ENCODE data around the gene ZFAND5. TPM values are rescaled to one million over a fixed set of nuclear protein-coding genes. Genes with fewer than 3 reads are reported as not detected.

ZFAND5 gene
- total RNA-seq, 2 experiments from 2014 or later = 95.2 to 96.0 TPM

DNA sequence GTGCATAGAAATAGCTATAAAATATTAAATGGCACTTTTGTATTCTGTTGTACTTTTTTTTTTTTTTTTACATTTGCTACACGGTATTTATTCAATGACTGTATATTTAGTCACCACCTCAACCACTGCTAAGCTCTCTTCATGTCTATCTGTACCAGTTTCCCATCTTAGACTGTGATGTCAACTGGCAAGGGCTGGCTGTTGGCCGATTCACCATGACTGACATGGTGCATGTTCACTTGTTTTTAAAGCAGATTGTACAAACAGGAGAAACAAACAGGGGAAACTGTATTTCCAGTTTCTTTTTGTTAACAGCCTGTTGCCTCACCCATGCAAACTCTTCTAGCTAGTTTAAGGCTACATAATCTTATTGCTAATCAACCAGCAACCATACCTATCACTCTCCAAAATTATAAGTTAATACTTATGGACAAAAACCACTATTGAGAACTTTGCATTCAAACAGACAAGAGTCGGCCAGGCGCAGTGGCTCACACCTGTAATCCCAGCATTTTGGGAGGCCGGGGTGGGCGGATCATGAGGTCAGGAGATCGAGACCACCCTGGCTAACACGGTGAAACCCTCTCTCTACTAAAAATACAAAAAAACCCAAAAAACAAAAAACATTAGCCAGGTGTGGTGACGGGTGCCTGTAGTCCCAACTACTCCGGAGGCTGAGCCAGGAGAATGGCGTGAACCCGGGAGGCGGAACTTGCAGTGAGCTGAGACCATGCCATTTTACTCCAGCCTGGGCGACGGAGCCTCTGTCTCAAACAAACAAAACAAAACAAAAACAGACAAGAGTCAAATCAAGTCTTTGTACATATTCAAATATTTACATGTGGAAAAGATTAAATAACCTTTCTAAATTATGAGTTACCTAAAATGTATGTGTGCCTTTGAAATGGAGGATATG, 13.2 kb downstream of the ZFAND5 start:
- no peak for DNase-seq
- peak overlapping the region; percentile 29 for H3K27ac Mint-ChIP-seq
- H3K36me3 Mint-ChIP-seq = peaks cover 35% of the 10 kb centered on the region
- no peaks in the 10 kb centered on the region for H3K9me3 Mint-ChIP-seq
- H3K27me3 Mint-ChIP-seq = no peaks in the 10 kb centered on the region
- no peak overlapping the region for H3K4me3 Mint-ChIP-seq
- peaks cover 24% of the 10 kb centered on the region for H3K4me1 Mint-ChIP-seq

GRCh38 chr9:72349911-72350310, 15.1 kb downstream of the ZFAND5 start:
- Mint-ChIP-seq H3K9me3 (no peaks in the 10 kb centered on the region), H3K36me3 (peaks cover 18% of the 10 kb centered on the region), H3K4me3 (no peak overlapping the region), H3K27ac (no peak overlapping the region), H3K27me3 (no peaks in the 10 kb centered on the region), H3K4me1 (peaks cover 10% of the 10 kb centered on the region)
- DNase-seq = no peak

DNA sequence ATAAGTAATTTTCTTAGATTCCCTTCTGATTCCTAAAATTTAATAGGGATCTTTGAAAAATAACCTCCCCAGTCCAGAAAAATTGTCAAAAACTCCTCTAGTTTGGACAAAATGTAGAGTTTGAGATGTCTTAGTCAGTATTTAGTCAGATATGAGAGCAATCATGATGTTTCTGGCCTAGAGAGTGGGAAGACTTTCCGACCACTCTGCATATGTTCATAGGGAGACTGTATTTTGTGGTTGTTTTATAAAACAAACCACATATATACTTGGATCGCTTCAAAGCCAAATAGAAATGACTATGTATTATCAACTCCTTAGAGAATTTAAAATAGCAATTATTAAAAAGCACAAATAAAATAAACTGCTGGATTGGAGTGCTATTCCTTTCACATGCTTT, 15.8 kb downstream of the ZFAND5 start:
- no peak for DNase-seq
- Mint-ChIP-seq H3K4me3 (no peak overlapping the region), H3K9me3 (no peaks in the 10 kb centered on the region), H3K4me1 (peaks cover 10% of the 10 kb centered on the region), H3K27me3 (no peaks in the 10 kb centered on the region), H3K36me3 (peaks cover 13% of the 10 kb centered on the region), H3K27ac (no peak overlapping the region)

GRCh38 chr9:72346333-72346732, 18.7 kb downstream of the ZFAND5 start:
- Mint-ChIP-seq H3K4me1 (peaks cover 10% of the 10 kb centered on the region), H3K27ac (no peak overlapping the region), H3K9me3 (no peaks in the 10 kb centered on the region), H3K27me3 (peaks cover 5% of the 10 kb centered on the region), H3K4me3 (no peak overlapping the region), H3K36me3 (no peaks in the 10 kb centered on the region)
- no peak for DNase-seq

- Mint-ChIP-seq H3K4me1 (no peaks in the 10 kb centered on the region), H3K9me3 (no peaks in the 10 kb centered on the region), H3K36me3 (no peaks in the 10 kb centered on the region), H3K27ac (no peak overlapping the region), H3K27me3 (peaks cover 10% of the 10 kb centered on the region), H3K4me3 (no peak overlapping the region)
- no peak for DNase-seq
Measured at GRCh38 chr9:72338631-72339030, 26.4 kb downstream of the ZFAND5 start.

DNA sequence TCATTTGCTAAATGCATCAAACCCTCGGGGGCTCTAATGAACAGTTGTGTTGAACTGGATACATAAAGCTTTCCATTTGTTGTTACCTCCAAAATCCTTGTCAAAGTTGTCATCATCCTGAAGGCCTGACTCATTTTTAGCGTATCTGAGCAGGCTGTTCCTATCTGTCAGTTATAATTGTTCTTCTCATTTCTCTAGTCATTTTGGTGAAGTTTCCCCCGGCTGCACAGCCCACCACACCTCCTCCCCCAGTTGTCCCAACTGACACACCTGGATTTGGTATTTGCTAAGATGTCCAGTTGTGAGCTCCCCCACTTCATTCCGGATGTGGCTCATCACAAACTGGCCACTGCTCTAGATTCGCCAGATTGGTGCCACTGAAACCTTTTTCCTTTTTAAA, 27.7 kb downstream of the ZFAND5 start:
- Mint-ChIP-seq H3K27me3 (peaks cover 10% of the 10 kb centered on the region), H3K36me3 (no peaks in the 10 kb centered on the region), H3K9me3 (no peaks in the 10 kb centered on the region), H3K27ac (no peak overlapping the region), H3K4me1 (no peaks in the 10 kb centered on the region), H3K4me3 (no peak overlapping the region)
- no peak for DNase-seq

DNA sequence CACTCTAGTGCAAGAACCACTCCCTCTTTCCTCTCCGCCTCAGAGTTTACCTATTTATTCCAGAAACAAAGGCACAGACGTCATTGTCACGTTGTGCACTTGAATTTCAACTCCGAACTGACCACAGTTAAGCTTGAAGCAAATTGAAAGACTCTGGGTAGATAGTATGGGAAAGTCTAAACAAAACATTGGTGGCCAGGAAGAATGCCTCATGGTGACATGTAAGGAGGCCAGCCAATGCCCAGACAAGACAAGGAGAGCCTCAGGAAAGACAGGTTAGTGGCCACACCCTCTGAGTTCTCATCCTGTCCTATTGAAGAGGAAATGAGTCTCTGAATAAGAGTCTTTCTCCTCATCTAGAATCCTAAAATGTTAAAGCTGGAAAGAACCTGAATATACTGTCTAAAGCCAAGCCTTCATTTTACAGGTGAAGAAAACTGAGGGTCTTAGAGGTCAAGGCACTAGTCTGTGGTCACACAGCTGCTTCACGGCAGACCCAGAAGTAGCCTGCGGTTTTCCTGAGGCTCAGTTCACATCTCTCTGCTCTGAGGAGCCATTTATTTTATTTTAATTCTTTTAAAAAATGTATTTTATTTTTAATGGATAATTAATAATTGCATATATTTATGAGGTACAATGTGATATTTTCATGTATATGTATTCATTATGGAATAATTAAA, 30.2 kb downstream of the ZFAND5 start:
- H3K27me3 Mint-ChIP-seq = peaks cover 4% of the 10 kb centered on the region
- H3K36me3 Mint-ChIP-seq = no peaks in the 10 kb centered on the region
- H3K27ac Mint-ChIP-seq = no peak overlapping the region
- H3K4me3 Mint-ChIP-seq = no peak overlapping the region
- no peaks in the 10 kb centered on the region for H3K4me1 Mint-ChIP-seq
- DNase-seq = no peak
- no peaks in the 10 kb centered on the region for H3K9me3 Mint-ChIP-seq

DNA sequence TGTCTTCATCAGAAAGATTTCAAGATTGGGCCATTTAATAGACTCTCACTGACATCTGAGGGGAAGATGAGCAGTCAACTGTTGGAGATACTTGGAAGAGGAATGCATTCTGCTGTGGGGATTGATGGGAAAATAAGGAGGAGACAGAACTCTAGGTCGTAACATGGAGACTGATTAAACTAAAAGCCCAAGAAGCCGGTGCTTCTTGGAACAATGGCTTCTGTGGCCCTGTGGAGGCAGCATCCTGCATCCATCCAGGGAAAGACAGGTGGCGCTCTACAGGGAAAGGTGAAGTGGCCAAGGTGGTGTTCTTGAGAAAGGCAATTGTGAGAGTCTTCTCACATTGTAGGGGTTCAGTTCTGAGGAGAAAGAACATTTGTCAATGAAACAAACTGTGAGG, 31.3 kb downstream of the ZFAND5 start:
- no peak for DNase-seq
- Mint-ChIP-seq H3K4me3 (no peak overlapping the region), H3K27ac (no peak overlapping the region), H3K36me3 (no peaks in the 10 kb centered on the region), H3K27me3 (no peaks in the 10 kb centered on the region), H3K9me3 (no peaks in the 10 kb centered on the region), H3K4me1 (no peaks in the 10 kb centered on the region)

DNA sequence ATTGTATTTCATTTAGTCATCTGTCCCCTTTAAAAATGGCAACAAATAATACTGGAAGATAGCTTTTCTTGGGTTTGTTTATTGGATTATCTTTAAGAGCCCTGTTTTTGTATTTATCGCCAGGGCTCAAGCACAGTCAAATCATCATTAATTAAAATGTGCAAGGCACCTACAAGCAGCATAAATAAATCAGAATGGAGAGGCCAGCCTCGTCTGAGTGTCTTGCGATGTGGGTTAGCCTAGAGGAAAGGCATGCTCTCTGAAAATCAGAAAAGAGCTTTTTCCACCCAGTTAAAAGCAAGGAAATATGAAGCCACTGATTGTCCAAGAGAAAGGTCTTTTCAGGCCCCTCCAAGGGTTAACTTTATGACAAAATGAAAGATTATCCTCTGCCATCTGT, 31.8 kb downstream of the ZFAND5 start:
- DNase-seq = no peak
- H3K4me3 Mint-ChIP-seq = no peak overlapping the region
- H3K9me3 Mint-ChIP-seq = no peaks in the 10 kb centered on the region
- H3K27me3 Mint-ChIP-seq = no peaks in the 10 kb centered on the region
- no peaks in the 10 kb centered on the region for H3K36me3 Mint-ChIP-seq
- H3K4me1 Mint-ChIP-seq = no peaks in the 10 kb centered on the region
- H3K27ac Mint-ChIP-seq = no peak overlapping the region

GRCh38 chr9:72332351-72332750, 32.7 kb downstream of the ZFAND5 start:
- Mint-ChIP-seq H3K27ac (no peak overlapping the region), H3K36me3 (no peaks in the 10 kb centered on the region), H3K4me1 (no peaks in the 10 kb centered on the region), H3K9me3 (no peaks in the 10 kb centered on the region), H3K4me3 (no peak overlapping the region), H3K27me3 (no peaks in the 10 kb centered on the region)
- no peak for DNase-seq

DNA sequence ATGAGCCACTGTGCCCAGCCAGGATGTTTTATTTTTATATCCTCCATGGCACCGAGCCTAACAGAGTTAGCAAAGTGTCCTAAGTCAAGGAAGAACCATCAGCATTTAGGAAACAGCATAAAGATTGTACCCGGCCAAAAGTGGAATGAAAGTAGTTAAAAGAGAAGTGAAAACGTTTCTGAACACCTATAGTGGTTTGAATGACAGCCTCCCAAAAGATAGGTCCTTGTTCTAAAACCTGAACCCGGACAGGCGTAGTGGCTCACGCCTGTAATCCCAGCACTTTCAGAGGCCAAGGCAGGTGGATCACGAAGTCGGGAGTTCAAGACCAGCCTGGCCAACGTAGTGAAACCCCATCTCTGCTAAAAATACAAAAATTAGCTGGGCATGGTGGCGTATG, 37.4 kb downstream of the ZFAND5 start:
- H3K4me3 Mint-ChIP-seq = no peak overlapping the region
- no peaks in the 10 kb centered on the region for H3K36me3 Mint-ChIP-seq
- peaks cover 5% of the 10 kb centered on the region for H3K4me1 Mint-ChIP-seq
- no peak overlapping the region for H3K27ac Mint-ChIP-seq
- no peaks in the 10 kb centered on the region for H3K9me3 Mint-ChIP-seq
- H3K27me3 Mint-ChIP-seq = no peaks in the 10 kb centered on the region
- no peak for DNase-seq

GRCh38 chr9:72326641-72327040, 38.4 kb downstream of the ZFAND5 start:
- no peak for DNase-seq
- Mint-ChIP-seq H3K9me3 (no peaks in the 10 kb centered on the region), H3K27me3 (no peaks in the 10 kb centered on the region), H3K36me3 (no peaks in the 10 kb centered on the region), H3K4me1 (peaks cover 5% of the 10 kb centered on the region), H3K4me3 (no peak overlapping the region), H3K27ac (no peak overlapping the region)

- Mint-ChIP-seq H3K27ac (no peak overlapping the region), H3K4me3 (no peak overlapping the region), H3K9me3 (no peaks in the 10 kb centered on the region), H3K36me3 (no peaks in the 10 kb centered on the region), H3K4me1 (peaks cover 5% of the 10 kb centered on the region), H3K27me3 (no peaks in the 10 kb centered on the region)
- DNase-seq = no peak
Measured at GRCh38 chr9:72324974-72325373, 40.0 kb downstream of the ZFAND5 start.

- no peaks in the 10 kb centered on the region for H3K9me3 Mint-ChIP-seq
Measured at GRCh38 chr9:72322678-72323077, 42.3 kb downstream of the ZFAND5 start.

GRCh38 chr9:72322259-72322658, 42.7 kb downstream of the ZFAND5 start:
- H3K27ac Mint-ChIP-seq = no peak overlapping the region
- DNase-seq = no peak
- peaks cover 5% of the 10 kb centered on the region for H3K4me1 Mint-ChIP-seq
- H3K27me3 Mint-ChIP-seq = no peaks in the 10 kb centered on the region
- H3K36me3 Mint-ChIP-seq = no peaks in the 10 kb centered on the region
- no peaks in the 10 kb centered on the region for H3K9me3 Mint-ChIP-seq
- H3K4me3 Mint-ChIP-seq = no peak overlapping the region

More at GRCh38 chr9:72322678-72323077, 42.3 kb downstream of the ZFAND5 start:
- Mint-ChIP-seq H3K27ac (no peak overlapping the region), H3K27me3 (no peaks in the 10 kb centered on the region), H3K36me3 (no peaks in the 10 kb centered on the region), H3K4me3 (no peak overlapping the region), H3K4me1 (peaks cover 5% of the 10 kb centered on the region)
- DNase-seq = no peak
